ENCODE measurements around the gene MAPK8IP3.
A peak's percentile ranks its signal among the peaks of the same experiment; 100 is the strongest.

MAPK8IP3 gene

GRCh38 chr16:1771188-1771863, 65.3 kb downstream of the MAPK8IP3 start, which contains the start of gene NME3:
NME3 (minus strand) TSS chr16:1771543; CDS start chr16:1771534, 9 bp downstream.
- Histone ChIP-seq H3K4me1 (ENCODE audit: control insufficient read depth, insufficient read depth, low read length) (peaks cover 12% of the 10 kb centered on the region), H3K36me3 (ENCODE audit: control insufficient read depth, insufficient read depth, low read length) (peaks cover 29% of the 10 kb centered on the region), H3K27ac (ENCODE audit: low read depth, low read length) (peak within 1 kb of the TSS; percentile 85)

GRCh38 chr16:1771864-1772361, 65.9 kb downstream of the MAPK8IP3 start:
- Histone ChIP-seq H3K27ac (ENCODE audit: low read depth, low read length) (peak overlapping the region; percentile 85), H3K27me3 (ENCODE audit: control insufficient read depth, insufficient read depth, low read length) (no peaks in the 10 kb centered on the region), H3K4me1 (ENCODE audit: control insufficient read depth, insufficient read depth, low read length) (peaks cover 12% of the 10 kb centered on the region), H3K4me3 (ENCODE audit: low read length) (peak overlapping the region; percentile 92), H3K9ac (ENCODE audit: low read length) (no peak overlapping the region), H3K36me3 (ENCODE audit: control insufficient read depth, insufficient read depth, low read length) (peaks cover 24% of the 10 kb centered on the region)

More at GRCh38 chr16:1771188-1771863, 65.3 kb downstream of the MAPK8IP3 start, which contains the start of gene NME3:
- Histone ChIP-seq H3K27me3 (ENCODE audit: control insufficient read depth, insufficient read depth, low read length) (no peaks in the 10 kb centered on the region), H3K9ac (ENCODE audit: low read length) (peak within 1 kb of the TSS; percentile 40), H3K4me3 (ENCODE audit: low read length) (peak within 1 kb of the TSS; percentile 92)

GRCh38 chr16:1772362-1772907, 66.4 kb downstream of the MAPK8IP3 start, which contains the start of gene EME2:
EME2 (plus strand) TSS chr16:1772810; CDS start chr16:1773228, 418 bp downstream.
- peaks cover 12% of the 10 kb centered on the region for H3K4me1 ChIP-seq (ENCODE audit: control insufficient read depth, insufficient read depth, low read length)
- peak within 1 kb of the TSS; percentile 92 for H3K4me3 ChIP-seq (ENCODE audit: low read length)
- H3K36me3 ChIP-seq (ENCODE audit: control insufficient read depth, insufficient read depth, low read length): peaks cover 19% of the 10 kb centered on the region
- peak within 1 kb of the TSS; percentile 85 for H3K27ac ChIP-seq (ENCODE audit: low read depth, low read length)
- H3K9ac ChIP-seq (ENCODE audit: low read length): peak within 1 kb of the TSS; percentile 35
- no peaks in the 10 kb centered on the region for H3K27me3 ChIP-seq (ENCODE audit: control insufficient read depth, insufficient read depth, low read length)

GRCh38 chr16:1772908-1773702, 67.1 kb downstream of the MAPK8IP3 start, which contains the start of gene MRPS34:
MRPS34 (minus strand) TSS chr16:1773134; CDS start chr16:1773119, 15 bp downstream.
- Histone ChIP-seq H3K27me3 (ENCODE audit: control insufficient read depth, insufficient read depth, low read length) (no peaks in the 10 kb centered on the region), H3K4me3 (ENCODE audit: low read length) (peak within 1 kb of the TSS; percentile 92), H3K9ac (ENCODE audit: low read length) (peak within 1 kb of the TSS; percentile 35), H3K36me3 (ENCODE audit: control insufficient read depth, insufficient read depth, low read length) (peaks cover 18% of the 10 kb centered on the region), H3K27ac (ENCODE audit: low read depth, low read length) (peak within 1 kb of the TSS; percentile 85), H3K4me1 (ENCODE audit: control insufficient read depth, insufficient read depth, low read length) (peaks cover 12% of the 10 kb centered on the region)

GRCh38 chr16:1773703-1774447, 67.9 kb downstream of the MAPK8IP3 start:
- Histone ChIP-seq H3K4me3 (ENCODE audit: low read length) (peak overlapping the region; percentile 92), H3K27me3 (ENCODE audit: control insufficient read depth, insufficient read depth, low read length) (no peaks in the 10 kb centered on the region), H3K4me1 (ENCODE audit: control insufficient read depth, insufficient read depth, low read length) (peaks cover 12% of the 10 kb centered on the region), H3K9ac (ENCODE audit: low read length) (peak overlapping the region; percentile 35), H3K36me3 (ENCODE audit: control insufficient read depth, insufficient read depth, low read length) (peaks cover 15% of the 10 kb centered on the region), H3K27ac (ENCODE audit: low read depth, low read length) (peak overlapping the region; percentile 85)

GRCh38 chr16:1774448-1774780, 68.4 kb downstream of the MAPK8IP3 start:
- H3K36me3 ChIP-seq (ENCODE audit: control insufficient read depth, insufficient read depth, low read length): peaks cover 15% of the 10 kb centered on the region
- H3K27ac ChIP-seq (ENCODE audit: low read depth, low read length): no peak overlapping the region
- H3K4me3 ChIP-seq (ENCODE audit: low read length): peak overlapping the region; percentile 92
- no peaks in the 10 kb centered on the region for H3K27me3 ChIP-seq (ENCODE audit: control insufficient read depth, insufficient read depth, low read length)
- H3K4me1 ChIP-seq (ENCODE audit: control insufficient read depth, insufficient read depth, low read length): peaks cover 12% of the 10 kb centered on the region
- no peak overlapping the region for H3K9ac ChIP-seq (ENCODE audit: low read length)

GRCh38 chr16:1775006-1775845, 69.2 kb downstream of the MAPK8IP3 start:
- no peak overlapping the region for H3K9ac ChIP-seq (ENCODE audit: low read length)
- H3K36me3 ChIP-seq (ENCODE audit: control insufficient read depth, insufficient read depth, low read length): peaks cover 15% of the 10 kb centered on the region
- no peak overlapping the region for H3K4me3 ChIP-seq (ENCODE audit: low read length)
- peaks cover 12% of the 10 kb centered on the region for H3K4me1 ChIP-seq (ENCODE audit: control insufficient read depth, insufficient read depth, low read length)
- H3K27ac ChIP-seq (ENCODE audit: low read depth, low read length): no peak overlapping the region
- H3K27me3 ChIP-seq (ENCODE audit: control insufficient read depth, insufficient read depth, low read length): no peaks in the 10 kb centered on the region

GRCh38 chr16:1775846-1776671, 70.1 kb downstream of the MAPK8IP3 start:
- Histone ChIP-seq H3K27me3 (ENCODE audit: control insufficient read depth, insufficient read depth, low read length) (no peaks in the 10 kb centered on the region), H3K4me1 (ENCODE audit: control insufficient read depth, insufficient read depth, low read length) (peaks cover 15% of the 10 kb centered on the region), H3K4me3 (ENCODE audit: low read length) (no peak overlapping the region), H3K36me3 (ENCODE audit: control insufficient read depth, insufficient read depth, low read length) (peaks cover 19% of the 10 kb centered on the region), H3K9ac (ENCODE audit: low read length) (no peak overlapping the region), H3K27ac (ENCODE audit: low read depth, low read length) (no peak overlapping the region)

- Histone ChIP-seq H3K4me3 (ENCODE audit: low read length) (no peak overlapping the region), H3K36me3 (ENCODE audit: control insufficient read depth, insufficient read depth, low read length) (peaks cover 21% of the 10 kb centered on the region), H3K27me3 (ENCODE audit: control insufficient read depth, insufficient read depth, low read length) (no peaks in the 10 kb centered on the region), H3K9ac (ENCODE audit: low read length) (no peak overlapping the region), H3K27ac (ENCODE audit: low read depth, low read length) (no peak overlapping the region), H3K4me1 (ENCODE audit: control insufficient read depth, insufficient read depth, low read length) (peaks cover 19% of the 10 kb centered on the region)
Measured at GRCh38 chr16:1776672-1776955, 70.6 kb downstream of the MAPK8IP3 start.

GRCh38 chr16:1776991-1777374, 71.0 kb downstream of the MAPK8IP3 start:
- H3K27me3 ChIP-seq (ENCODE audit: control insufficient read depth, insufficient read depth, low read length): no peaks in the 10 kb centered on the region
- peaks cover 21% of the 10 kb centered on the region for H3K36me3 ChIP-seq (ENCODE audit: control insufficient read depth, insufficient read depth, low read length)
- no peak overlapping the region for H3K4me3 ChIP-seq (ENCODE audit: low read length)
- peaks cover 17% of the 10 kb centered on the region for H3K4me1 ChIP-seq (ENCODE audit: control insufficient read depth, insufficient read depth, low read length)
- H3K27ac ChIP-seq (ENCODE audit: low read depth, low read length): no peak overlapping the region
- H3K9ac ChIP-seq (ENCODE audit: low read length): no peak overlapping the region

Data from rectal smooth muscle tissue (tissue), 1 donor.